ENCODE data around the gene OR2C1. TPM values are rescaled to one million over a fixed set of nuclear protein-coding genes. Genes with fewer than 3 reads are reported as not detected.

OR2C1 gene
- not detected in 5 replicates for total RNA-seq (2022; extraction: Qiagen RNA extraction)

GRCh38 chr16:3355589-3355988 lies at the start of gene OR2C1:
Gene OR2C1 (plus strand): TSS chr16:3355889. CDS start chr16:3355941, 52 bp downstream.

GRCh38 chr16:3400779-3401688 lies 45.3 kb downstream of the OR2C1 start, which contains the start of the genes ZNF174 and ZSCAN32:
Gene ZNF174 (plus strand): TSS chr16:3401215. CDS start chr16:3402005, 790 bp downstream.
Gene ZSCAN32 (minus strand): TSS chr16:3401004. CDS start chr16:3397557, 3,447 bp downstream.

Other genes starting within 250 kb of the OR2C1 start
- 13.0 to 14.7 TPM (median 14.4 TPM) in 5 replicates for gene ZNF205, start 243.3 kb upstream of the OR2C1 start, total RNA-seq (2022; extraction: Qiagen RNA extraction)
- 9.7 to 12.0 TPM (median 11.8 TPM) in 5 replicates for gene ZNF213, start 220.9 kb upstream of the OR2C1 start, total RNA-seq (2022; extraction: Qiagen RNA extraction)
- gene OR1F1, start 167.7 kb upstream of the OR2C1 start, total RNA-seq (2022; extraction: Qiagen RNA extraction): 0.15 to 0.44 TPM (median 0.31 TPM) in 5 replicates
- 7.8 to 9.8 TPM (median 8.3 TPM) in 5 replicates for gene ZNF200, start 120.7 kb upstream of the OR2C1 start, total RNA-seq (2022; extraction: Qiagen RNA extraction)
- 0.02 to 0.09 TPM (median 0.03 TPM) in 3 of 5 replicates, not detected in the others for gene MEFV, start 99.3 kb upstream of the OR2C1 start, total RNA-seq (2022; extraction: Qiagen RNA extraction)
- 34.7 to 46.2 TPM (median 35.1 TPM) in 5 replicates for gene ZNF263, start 72.4 kb upstream of the OR2C1 start, total RNA-seq (2022; extraction: Qiagen RNA extraction)
- gene TIGD7, start 50.5 kb upstream of the OR2C1 start, total RNA-seq (2022; extraction: Qiagen RNA extraction): 0.79 to 1.5 TPM (median 1.2 TPM) in 5 replicates
- gene ZNF75A, start 50.4 kb upstream of the OR2C1 start, total RNA-seq (2022; extraction: Qiagen RNA extraction): 8.4 to 13.0 TPM (median 9.9 TPM) in 5 replicates
- 11.3 to 21.0 TPM (median 14.1 TPM) in 5 replicates for gene ZSCAN32, start 45.1 kb downstream of the OR2C1 start, total RNA-seq (2022; extraction: Qiagen RNA extraction)
- 11.5 to 14.2 TPM (median 13.0 TPM) in 5 replicates for gene ZNF174, start 45.3 kb downstream of the OR2C1 start, total RNA-seq (2022; extraction: Qiagen RNA extraction)
- 0.91 to 1.3 TPM (median 1.1 TPM) in 5 replicates for gene ZNF597, start 87.6 kb downstream of the OR2C1 start, total RNA-seq (2022; extraction: Qiagen RNA extraction)
- 48.2 to 53.0 TPM (median 51.5 TPM) in 5 replicates for gene NAA60, start 87.8 kb downstream of the OR2C1 start, total RNA-seq (2022; extraction: Qiagen RNA extraction)
- not detected in 5 replicates for gene C16orf90, start 139.6 kb downstream of the OR2C1 start, total RNA-seq (2022; extraction: Qiagen RNA extraction)
- gene CLUAP1, start 145.1 kb downstream of the OR2C1 start, total RNA-seq (2022; extraction: Qiagen RNA extraction): 17.6 to 19.9 TPM (median 18.9 TPM) in 5 replicates
- 0.01 to 0.03 TPM in 2 of 5 replicates, not detected in the others for gene NLRC3, start 221.5 kb downstream of the OR2C1 start, total RNA-seq (2022; extraction: Qiagen RNA extraction)

All from A549 treated with Hydrocortisone at 1 μM for 4 hours (cell line).